ENCODE results near the gene MPG. TPM values are rescaled to one million over a fixed set of nuclear protein-coding genes. Genes with fewer than 3 reads are reported as not detected.

MPG gene
- total RNA-seq, 1 donor from 2014 or later = 21.2 TPM

DNA sequence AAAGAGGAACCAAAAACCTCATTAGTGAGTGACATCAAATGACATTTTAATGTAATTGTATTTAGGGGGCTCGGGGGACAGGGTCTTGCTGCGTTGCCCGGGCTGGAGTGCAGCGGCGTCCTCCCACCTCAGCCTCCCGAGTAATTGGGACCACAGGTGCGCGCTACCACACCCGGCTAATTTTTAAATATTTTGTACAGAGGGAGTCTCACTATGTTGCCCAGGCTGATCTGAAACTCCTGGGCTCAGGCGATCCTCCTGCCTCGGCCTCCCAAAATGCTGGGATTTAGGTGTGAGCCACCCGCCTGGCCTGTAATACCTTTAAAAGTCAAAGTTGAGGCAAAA, 23.8 kb upstream of the MPG start:
- Histone ChIP-seq H2AFZ (replicated peaks) (peak overlapping the region; percentile 94), H3K4me2 (peak overlapping the region; percentile 85), H3K36me3 (no peaks in the 10 kb centered on the region), H3K9me3 (ENCODE audit: low read depth) (no peaks in the 10 kb centered on the region), H3K27ac (no peak overlapping the region), H3K79me2 (ENCODE audit: low read depth) (peaks cover 50% of the 10 kb centered on the region), H3K4me3 (peak overlapping the region; percentile 68), H3K4me1 (no peaks in the 10 kb centered on the region), H4K20me1 (ENCODE audit: low read depth) (peaks cover 14% of the 10 kb centered on the region), H3K27me3 (no peaks in the 10 kb centered on the region), H3F3A (ENCODE audit: low read depth) (peaks cover 15% of the 10 kb centered on the region), H3K9ac (peak overlapping the region; percentile 56)
- H3K9me3 Mint-ChIP-seq = no peaks in the 10 kb centered on the region
- DNase-seq (ENCODE audit: low spot score) = no peak
- TF ChIP-seq, protein P1, sequence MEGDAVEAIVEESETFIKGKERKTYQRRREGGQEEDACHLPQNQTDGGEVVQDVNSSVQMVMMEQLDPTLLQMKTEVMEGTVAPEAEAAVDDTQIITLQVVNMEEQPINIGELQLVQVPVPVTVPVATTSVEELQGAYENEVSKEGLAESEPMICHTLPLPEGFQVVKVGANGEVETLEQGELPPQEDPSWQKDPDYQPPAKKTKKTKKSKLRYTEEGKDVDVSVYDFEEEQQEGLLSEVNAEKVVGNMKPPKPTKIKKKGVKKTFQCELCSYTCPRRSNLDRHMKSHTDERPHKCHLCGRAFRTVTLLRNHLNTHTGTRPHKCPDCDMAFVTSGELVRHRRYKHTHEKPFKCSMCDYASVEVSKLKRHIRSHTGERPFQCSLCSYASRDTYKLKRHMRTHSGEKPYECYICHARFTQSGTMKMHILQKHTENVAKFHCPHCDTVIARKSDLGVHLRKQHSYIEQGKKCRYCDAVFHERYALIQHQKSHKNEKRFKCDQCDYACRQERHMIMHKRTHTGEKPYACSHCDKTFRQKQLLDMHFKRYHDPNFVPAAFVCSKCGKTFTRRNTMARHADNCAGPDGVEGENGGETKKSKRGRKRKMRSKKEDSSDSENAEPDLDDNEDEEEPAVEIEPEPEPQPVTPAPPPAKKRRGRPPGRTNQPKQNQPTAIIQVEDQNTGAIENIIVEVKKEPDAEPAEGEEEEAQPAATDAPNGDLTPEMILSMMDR (IDR thresholded peaks at IDR 0.05) = no peak
- TF ChIP-seq EZH2phosphoT487 (IDR thresholded peaks at IDR 0.05) (no peak), EZH2 (IDR thresholded peaks at IDR 0.05) (no peak)
- peak overlapping the region; percentile 92 for H3K4me3 Mint-ChIP-seq
- H3K27me3 Mint-ChIP-seq (ENCODE audit: insufficient read depth, low read depth) = peaks cover 3% of the 10 kb centered on the region
- H3K36me3 Mint-ChIP-seq = peaks cover 20% of the 10 kb centered on the region
- no peak overlapping the region for H3K27ac Mint-ChIP-seq
- H3K4me1 Mint-ChIP-seq = peaks cover 16% of the 10 kb centered on the region

DNA sequence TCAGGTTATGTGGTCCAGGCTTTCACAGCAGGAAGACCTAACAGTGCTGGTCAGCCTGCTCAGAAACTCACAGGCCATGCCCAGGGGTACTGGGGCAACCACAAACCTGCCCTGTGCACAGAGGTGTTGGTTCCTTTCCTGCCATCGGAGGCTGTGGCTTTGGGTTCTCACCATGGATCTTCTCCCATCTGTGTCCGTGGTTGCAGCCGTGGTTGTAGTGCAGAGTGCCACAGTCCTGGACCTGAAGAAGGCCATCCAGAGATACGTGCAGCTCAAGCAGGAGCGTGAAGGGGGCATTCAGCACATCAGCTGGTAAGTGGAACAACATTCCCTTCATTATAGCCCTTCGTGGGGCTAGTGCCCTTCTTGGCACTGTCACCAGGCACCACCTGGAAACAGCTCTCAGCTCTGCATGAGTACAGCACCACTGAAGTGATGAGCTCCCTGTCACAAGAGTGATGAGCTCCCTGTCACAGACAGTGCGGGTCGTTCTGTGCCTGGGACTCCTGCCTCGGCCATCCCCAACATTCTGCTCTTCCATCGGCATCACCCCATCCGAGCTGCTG, 22.4 kb upstream of the MPG start:
- TF ChIP-seq EZH2 (IDR thresholded peaks at IDR 0.05) (no peak), EZH2phosphoT487 (IDR thresholded peaks at IDR 0.05) (no peak)
- TF ChIP-seq, protein P1 (IDR thresholded peaks at IDR 0.05) = no peak
- Mint-ChIP-seq H3K27me3 (ENCODE audit: insufficient read depth, low read depth) (peaks cover 3% of the 10 kb centered on the region), H3K36me3 (peaks cover 21% of the 10 kb centered on the region), H3K4me1 (peaks cover 16% of the 10 kb centered on the region), H3K9me3 (no peaks in the 10 kb centered on the region), H3K27ac (no peak overlapping the region), H3K4me3 (peak overlapping the region; percentile 42)
- H3K27ac ChIP-seq = no peak overlapping the region
- no peak overlapping the region for H3K4me3 ChIP-seq
- H3K4me1 ChIP-seq = no peaks in the 10 kb centered on the region
- H2AFZ ChIP-seq (replicated peaks) = no peak overlapping the region
- no peak overlapping the region for H3K4me2 ChIP-seq
- H3F3A ChIP-seq (ENCODE audit: low read depth) = peaks cover 15% of the 10 kb centered on the region
- no peak overlapping the region for H3K9ac ChIP-seq
- H3K79me2 ChIP-seq (ENCODE audit: low read depth) = peaks cover 36% of the 10 kb centered on the region
- H3K9me3 ChIP-seq (ENCODE audit: low read depth) = no peaks in the 10 kb centered on the region
- DNase-seq (ENCODE audit: low spot score) = no peak
- H3K36me3 ChIP-seq = no peaks in the 10 kb centered on the region
- H4K20me1 ChIP-seq (ENCODE audit: low read depth) = peaks cover 13% of the 10 kb centered on the region
- H3K27me3 ChIP-seq = no peaks in the 10 kb centered on the region

DNA sequence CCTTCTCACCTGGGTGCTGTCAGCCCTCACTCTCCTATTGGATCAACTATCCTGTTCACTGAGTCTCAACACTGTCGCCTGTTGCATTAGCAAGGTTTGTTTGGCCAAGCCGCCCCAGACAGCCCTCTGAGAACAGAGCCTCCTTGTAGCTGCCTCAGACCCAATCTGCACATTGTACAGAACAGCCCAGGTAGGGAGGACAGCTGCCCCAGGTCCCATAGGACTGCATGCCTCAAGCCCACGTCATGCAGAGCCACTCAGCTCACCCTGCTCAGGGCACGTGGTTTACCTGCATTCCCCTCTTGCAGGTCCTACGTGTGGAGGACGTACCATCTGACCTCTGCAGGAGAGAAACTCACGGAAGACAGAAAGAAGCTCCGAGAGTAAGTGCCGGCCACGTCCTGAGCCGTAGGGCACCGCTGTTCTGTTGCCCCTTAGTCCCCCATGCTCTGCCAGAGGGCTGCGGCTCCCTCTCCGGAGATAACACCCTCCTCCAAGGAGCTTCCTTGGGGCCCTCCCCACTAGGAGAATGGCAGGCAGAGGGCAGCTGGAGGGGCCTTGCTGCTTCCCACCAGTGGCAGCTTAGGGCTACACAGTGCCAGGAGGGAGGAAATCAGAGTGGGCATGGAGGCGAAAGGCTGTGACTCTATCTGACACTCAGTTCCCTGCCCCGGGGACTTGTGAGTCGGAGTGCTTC, 21.6 kb upstream of the MPG start:
- Mint-ChIP-seq H3K4me3 (peak overlapping the region; percentile 42), H3K36me3 (peaks cover 16% of the 10 kb centered on the region), H3K27ac (no peak overlapping the region), H3K27me3 (ENCODE audit: insufficient read depth, low read depth) (peaks cover 3% of the 10 kb centered on the region), H3K9me3 (no peaks in the 10 kb centered on the region), H3K4me1 (peaks cover 10% of the 10 kb centered on the region)
- Histone ChIP-seq H3K4me3 (no peak overlapping the region), H3K9ac (no peak overlapping the region), H3K79me2 (ENCODE audit: low read depth) (peaks cover 29% of the 10 kb centered on the region), H2AFZ (replicated peaks) (no peak overlapping the region), H3F3A (ENCODE audit: low read depth) (peaks cover 15% of the 10 kb centered on the region), H4K20me1 (ENCODE audit: low read depth) (peaks cover 8% of the 10 kb centered on the region), H3K36me3 (no peaks in the 10 kb centered on the region), H3K4me2 (no peak overlapping the region), H3K27ac (no peak overlapping the region), H3K27me3 (no peaks in the 10 kb centered on the region), H3K4me1 (no peaks in the 10 kb centered on the region), H3K9me3 (ENCODE audit: low read depth) (no peaks in the 10 kb centered on the region)
- TF ChIP-seq, protein P1 (IDR thresholded peaks at IDR 0.05) = no peak
- TF ChIP-seq EZH2 (IDR thresholded peaks at IDR 0.05) (no peak), EZH2phosphoT487 (IDR thresholded peaks at IDR 0.05) (no peak)
- DNase-seq (ENCODE audit: low spot score) = no peak
